Dedifferentiated amniotic fluid mesenchymal stem cell (primary cell): ENCODE measurements around the gene FBXO41.

ENCODE experiments used
- DNase-seq: peaks from one replicate; pipeline ENCODE4 v3.0.0-alpha.2; 2016; ENCODE audit errors: extremely low spot score

The FBXO41 gene

GRCh38 chr2:73243884-73244570 is 40.3 kb downstream of the FBXO41 start:
- peak; percentile 54 for DNase-seq

GRCh38 chr2:73239776-73240175 is 44.5 kb downstream of the FBXO41 start:
- no peak for DNase-seq

DNA sequence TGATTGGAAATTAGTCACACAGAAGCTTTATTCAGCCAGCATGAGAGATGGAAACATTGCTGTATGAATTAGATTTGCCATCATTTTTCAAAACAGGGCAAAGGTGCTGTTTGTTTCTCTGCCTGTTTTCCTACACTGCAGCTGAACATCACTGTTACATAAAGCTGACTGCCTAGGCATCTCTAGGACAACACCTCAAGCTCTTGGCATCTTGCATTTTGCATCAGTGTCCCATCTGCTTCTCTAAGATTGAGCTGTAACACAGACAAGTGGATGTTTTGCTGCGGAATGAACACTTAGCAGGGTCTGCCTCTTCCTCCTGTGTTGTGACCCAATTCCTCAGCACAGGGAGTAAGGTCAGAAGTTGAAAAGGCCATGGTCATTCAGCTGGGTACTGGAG is 45.3 kb downstream of the FBXO41 start:
- DNase-seq: no peak

GRCh38 chr2:73238149-73238548 is 46.1 kb downstream of the FBXO41 start:
- no peak for DNase-seq

DNA sequence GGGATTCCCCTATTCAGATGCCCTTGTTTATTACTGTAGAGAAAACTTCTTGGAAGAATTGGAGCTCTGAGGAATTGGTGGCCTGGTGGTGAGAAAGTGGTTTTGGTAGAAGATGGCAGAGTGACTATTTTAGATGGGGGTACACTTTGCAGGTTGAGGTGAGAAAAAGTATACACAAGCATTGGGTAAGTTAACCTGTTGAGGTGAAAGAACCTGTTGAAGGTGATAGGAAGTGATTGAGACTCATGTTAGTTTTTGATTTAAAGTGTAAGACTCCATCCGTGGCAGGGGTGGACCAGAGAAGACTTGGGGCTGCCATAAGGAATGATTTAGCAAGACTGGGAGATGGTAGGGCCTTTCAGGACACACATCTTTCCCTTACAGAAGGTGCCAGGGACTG is 47.1 kb downstream of the FBXO41 start:
- DNase-seq: no peak

- DNase-seq: no peak
These were observed 48.8 kb downstream of the FBXO41 start for GRCh38 chr2:73235315-73236028.

DNA sequence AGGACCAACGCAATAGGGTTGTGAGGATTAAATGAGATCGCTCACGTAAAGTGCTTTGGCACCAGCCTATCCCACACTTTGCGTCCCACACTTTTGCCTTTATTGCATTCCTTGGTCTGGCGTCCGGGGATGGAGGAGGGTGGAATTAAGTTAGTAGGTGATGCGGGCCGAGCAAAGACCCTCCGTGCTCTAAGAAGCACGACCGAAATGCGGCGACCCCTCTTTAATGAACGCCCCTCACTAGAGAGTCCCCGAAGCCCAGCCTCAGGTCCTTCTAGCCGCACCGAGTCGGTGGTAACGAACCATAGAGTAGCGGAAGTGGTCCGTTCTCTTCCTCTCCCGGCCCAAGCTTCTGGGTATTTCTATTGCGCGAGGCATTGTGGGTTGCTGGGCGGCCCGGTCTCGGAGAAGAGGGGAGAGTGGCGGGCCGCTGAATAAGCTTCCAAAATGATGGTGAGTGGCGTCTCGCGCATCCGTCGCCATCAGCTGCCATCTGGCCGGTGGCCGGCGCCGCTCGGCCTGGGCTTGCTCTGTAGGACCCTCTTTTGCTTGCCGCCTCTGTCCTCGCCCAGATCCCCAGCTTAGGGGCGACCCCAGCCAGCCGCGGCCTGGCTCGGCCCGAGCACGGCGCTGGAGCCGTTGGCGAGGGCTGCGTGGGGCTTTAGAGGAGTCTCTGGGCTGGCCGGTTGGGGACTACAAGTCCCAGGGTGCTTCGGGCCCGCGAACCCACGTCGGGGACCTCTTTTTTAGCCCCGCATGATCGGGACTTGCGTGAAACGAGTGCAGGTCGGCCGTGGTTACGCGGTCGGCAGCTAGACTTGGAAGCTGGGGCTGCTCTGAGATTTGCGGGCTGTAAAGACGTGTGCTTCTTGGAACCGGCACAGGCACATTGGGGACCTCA is 50.1 kb downstream of the FBXO41 start, which contains the start of gene CCT7:
Gene CCT7, plus strand, starts transcription at position 377 of the 901 bp plus-strand sequence. Its CDS starts 71 bp downstream, at position 448.
- peak; percentile 82 for DNase-seq

GRCh38 chr2:73233154-73233931 is 50.9 kb downstream of the FBXO41 start, which contains the start of gene PRADC1:
PRADC1 (minus strand) TSS chr2:73233239; CDS start chr2:73233160, 79 bp downstream.
- DNase-seq: peak; percentile 100

- DNase-seq: no peak
These were observed 51.7 kb downstream of the FBXO41 start for GRCh38 chr2:73232403-73233153.

GRCh38 chr2:73228631-73229030 is 55.6 kb downstream of the FBXO41 start:
- DNase-seq: no peak

- DNase-seq: no peak
These were observed 57.2 kb downstream of the FBXO41 start for GRCh38 chr2:73227086-73227485.

DNA sequence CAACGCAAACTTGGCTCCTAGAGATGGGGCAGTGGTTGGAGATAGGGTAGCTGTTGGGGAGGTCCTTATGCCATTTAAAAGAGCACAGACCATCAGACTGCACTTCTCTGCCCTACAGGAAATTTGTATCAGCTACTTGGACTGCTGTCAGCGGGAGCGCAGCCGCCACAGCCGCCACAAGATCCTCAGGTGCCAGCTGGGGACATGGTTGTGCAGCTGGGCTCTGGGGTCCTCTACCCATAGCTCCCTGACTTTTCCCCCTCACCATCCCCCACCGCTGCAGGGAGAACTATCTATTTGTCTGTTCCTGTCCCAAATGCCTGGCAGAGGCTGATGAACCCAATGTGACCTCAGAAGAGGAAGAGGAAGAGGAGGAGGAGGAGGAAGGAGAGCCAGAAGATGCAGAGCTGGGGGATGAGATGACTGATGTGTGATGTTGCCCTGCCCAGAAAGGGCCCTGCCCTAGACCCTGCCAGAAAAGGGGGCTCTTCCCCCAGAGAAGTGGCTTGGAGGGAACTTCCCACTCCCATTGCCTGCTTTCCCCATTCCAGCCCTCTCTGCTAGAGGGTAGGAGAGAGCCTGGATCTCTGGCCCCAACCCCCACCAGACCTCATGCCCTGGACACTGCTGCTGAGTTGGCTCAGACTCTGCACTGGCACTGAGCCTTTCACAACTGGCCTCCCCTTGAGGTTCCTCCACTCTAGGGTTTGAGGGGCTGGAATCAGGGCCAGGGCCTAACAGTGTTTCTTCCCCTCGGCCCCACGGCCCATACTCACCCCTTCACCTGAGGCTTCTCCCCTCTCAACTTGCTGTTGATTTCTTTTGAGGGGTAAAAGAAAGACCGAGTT is 58.5 kb downstream of the FBXO41 start:
- DNase-seq: no peak

DNA sequence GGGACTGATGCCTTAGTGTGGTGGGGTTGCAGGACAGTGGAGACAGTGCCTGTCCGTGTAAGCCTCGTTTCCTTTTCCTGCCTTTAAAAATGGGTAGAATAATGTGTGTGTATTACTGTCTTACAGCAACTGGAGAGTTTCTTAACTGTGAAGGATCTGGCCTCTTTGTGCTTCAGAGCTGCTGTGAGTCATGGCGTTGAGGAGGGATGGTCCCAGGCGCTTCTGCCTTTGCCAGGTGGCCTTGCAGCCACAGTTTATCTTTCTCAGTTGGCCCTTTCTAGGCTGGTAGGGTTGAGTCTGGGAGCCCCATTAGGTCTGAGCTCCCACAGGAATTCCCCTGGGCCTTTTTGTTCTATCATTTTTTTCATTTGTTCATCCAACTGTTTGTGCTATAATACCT is 60.5 kb downstream of the FBXO41 start:
- no peak for DNase-seq

- DNase-seq: peak; percentile 22
These were observed 66.0 kb downstream of the FBXO41 start for GRCh38 chr2:73218298-73218697.

DNA sequence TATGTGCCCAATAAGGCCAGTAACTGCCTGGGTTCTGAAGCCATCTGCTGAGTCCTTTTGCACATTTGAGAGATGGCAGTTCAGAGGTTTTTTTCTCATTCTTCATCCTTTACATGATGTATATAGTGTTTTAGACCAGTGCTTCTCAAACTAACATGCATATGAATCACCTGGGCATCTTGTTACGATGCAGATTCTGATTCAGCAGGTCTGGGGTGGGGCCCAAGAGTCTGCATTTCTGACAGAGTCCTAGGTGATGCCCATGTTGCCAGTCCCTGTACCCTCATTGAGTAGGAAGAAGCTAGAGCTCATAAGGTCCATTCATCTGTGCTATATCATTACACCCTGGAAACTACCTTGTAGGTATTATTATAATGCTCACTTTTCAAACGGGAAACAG is 66.5 kb downstream of the FBXO41 start:
- DNase-seq: no peak

DNA sequence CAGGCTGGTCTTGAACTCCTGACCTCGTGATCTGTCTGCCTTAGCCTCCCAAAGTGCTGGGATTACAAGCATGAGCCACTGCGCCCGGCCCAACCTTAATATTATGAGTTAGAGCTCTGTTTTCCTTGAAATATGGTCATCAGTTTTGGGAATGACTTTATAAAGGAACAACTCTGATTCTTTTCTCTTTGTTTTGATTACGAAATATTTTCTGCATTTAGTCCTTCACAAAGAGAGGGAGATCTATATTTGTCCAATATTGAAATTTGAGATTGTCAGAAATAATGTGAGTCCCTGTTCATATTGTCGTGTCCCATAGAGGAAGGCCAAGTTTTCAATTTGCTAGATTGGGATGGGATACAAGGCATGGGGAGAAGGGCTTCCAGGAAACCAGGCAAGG is 67.1 kb downstream of the FBXO41 start:
- no peak for DNase-seq

GRCh38 chr2:73215254-73215653 is 69.0 kb downstream of the FBXO41 start:
- no peak for DNase-seq

DNA sequence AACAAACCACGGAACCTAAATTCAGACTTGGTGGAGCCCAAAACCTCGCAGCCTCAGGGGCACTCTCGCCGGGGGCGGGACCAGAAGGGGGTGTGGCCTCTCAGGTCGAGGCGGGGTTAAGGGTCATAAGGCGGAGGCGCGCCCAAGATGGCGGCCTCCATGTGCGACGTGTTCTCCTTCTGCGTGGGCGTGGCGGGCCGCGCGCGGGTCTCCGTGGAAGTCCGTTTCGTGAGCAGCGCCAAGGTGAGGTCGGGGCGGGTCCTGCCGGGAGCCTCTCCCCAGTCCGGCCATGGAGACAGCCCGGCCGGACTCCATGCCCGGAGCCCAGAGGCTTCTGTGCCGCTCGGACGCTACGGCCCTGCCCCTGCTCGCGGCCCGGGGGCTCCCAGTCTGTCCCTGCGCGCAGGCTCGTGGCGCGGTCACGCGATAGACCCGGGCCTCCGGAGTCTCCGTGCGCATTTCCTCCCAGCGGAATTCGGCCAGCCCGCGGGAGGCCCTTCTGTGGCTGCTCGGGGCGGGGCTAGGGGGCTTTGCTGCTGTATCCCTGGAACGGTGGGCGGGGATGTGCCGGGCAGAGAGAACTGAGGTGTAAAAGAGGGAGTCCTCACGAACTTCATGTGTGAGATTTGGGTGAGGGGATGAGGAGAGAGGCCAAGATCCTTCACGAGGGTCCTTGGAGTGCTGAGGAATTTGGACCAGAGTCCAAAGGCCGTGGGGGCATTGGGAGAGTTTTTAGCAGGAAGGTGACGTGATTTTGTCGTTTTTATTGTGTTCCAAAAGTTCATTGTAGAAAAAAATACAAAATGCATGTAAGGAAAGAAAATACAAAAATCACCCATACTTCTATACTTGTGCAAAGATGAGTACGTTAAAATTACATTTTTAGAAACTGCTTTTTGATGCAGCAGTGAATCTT is 69.9 kb downstream of the FBXO41 start, which contains the start of gene SMYD5:
Gene SMYD5, plus strand, starts transcription at position 126 of the 916 bp plus-strand sequence. Its CDS starts 22 bp downstream, at position 148.
- peak; percentile 65 for DNase-seq
